ENCODE data around the gene TBC1D23.
"Not testable (repeated sequence)": the region's sequence is repeated elsewhere in the genome, so short reads cannot be mapped to it uniquely, and the experiment has no call there.

The TBC1D23 gene

DNA sequence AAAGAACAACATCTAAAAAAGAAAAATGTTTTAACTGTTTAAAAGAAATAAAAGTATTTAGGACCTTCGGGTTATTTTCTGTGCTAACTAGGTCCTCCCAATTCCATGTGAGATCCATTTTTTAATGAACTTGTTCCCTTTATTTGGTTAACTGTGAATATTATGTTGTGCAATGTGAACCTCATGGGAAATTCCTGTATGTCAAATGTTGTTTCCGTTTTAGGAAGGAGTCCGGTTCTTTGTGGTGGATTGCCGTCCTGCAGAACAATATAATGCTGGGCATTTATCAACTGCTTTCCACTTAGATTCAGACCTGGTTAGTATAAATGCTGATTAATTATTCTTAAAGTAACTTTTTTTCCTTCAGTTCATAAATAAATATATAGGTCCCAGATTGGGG is 38.2 kb downstream of the TBC1D23 start:
- DNase-seq (ENCODE audit: low read depth), result no peak

DNA sequence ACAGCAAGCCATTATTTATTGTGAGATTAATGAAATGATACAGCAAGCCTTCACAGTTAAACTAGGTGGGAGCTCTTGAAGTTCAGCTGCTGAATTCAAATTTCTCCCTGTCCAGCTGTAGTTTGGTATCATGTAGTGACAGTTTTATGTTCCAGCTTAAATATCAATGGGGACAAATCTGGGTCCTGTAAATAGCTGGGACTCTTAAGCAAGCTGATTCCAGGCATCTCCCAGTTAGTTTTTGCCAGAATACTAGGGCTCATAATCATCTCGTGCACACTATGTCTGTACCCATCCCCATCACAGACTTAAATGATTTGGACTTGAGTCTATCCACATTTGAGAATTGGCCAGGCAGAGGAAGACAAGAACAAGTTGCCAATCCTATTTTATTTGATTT is 45.9 kb downstream of the TBC1D23 start:
- DNase-seq (ENCODE audit: low read depth), result no peak

DNA sequence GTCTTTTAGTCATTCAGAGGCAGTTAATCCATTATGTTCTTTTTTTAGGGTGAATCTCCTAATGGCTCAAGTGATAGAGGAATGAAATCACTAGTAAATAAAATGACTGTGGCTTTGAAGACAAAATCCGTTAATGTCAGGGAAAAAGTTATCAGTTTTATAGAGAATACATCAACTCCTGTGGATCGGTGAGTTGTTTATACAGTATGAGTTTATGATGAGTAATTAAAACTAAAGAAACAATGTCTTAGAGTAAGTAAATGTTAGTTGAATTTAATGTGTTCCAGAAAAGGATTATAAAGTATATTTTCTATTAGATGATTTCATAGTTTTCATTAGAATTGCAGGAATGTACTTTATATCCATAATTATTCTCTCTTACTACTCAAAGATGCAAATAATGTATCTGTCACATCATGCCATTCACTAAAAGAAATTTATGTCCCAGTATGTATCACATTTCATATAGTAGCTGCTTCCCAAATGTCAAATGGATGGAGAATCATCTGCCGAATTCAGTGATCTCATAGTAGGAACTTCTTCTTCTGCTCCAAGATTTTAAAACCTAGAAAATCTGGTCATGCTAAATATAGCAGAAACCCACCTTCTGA is 49.7 kb downstream of the TBC1D23 start:
- no peak for DNase-seq (ENCODE audit: low read depth)

DNA sequence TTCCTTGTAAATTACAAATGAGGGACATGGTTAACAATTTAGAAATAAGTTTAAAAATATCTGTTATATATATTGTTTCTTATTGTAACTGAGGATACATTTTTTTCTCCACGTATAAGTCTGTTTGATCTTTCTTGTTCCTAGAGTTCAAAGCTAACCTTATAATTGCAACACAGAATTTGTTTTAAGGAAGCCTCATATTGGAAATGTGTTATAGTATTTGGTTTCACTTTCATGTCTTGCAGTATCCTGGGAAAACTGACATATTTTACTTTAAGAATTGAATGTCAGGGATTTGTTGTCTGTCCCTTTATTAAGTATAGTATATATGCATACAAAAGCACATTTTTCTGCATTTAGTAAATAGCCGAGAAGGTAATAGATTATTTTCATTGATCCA is 50.2 kb downstream of the TBC1D23 start:
- no peak for DNase-seq (ENCODE audit: low read depth)

DNA sequence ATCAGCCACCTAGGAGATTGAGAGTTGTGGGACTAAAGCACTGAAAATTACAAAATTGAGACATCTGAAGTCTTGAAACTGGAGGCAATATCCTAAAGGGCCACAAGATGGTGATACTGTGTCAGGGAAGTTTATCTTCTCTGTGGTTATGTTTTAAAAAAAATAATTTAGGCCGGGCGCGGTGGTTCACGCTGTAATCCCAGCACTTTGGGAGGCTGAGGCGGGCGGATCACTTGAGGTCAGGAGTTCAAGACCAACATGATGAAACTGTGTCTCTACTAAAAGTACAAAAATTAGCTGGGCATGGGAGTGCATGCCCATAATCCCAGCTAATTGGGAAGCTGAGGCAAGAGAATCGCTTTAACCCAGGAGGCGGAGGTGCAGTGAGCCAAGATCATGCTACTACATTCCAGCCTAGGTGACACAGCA is 55.9 kb downstream of the TBC1D23 start:
- peak; percentile 74 for DNase-seq (ENCODE audit: low read depth)

DNA sequence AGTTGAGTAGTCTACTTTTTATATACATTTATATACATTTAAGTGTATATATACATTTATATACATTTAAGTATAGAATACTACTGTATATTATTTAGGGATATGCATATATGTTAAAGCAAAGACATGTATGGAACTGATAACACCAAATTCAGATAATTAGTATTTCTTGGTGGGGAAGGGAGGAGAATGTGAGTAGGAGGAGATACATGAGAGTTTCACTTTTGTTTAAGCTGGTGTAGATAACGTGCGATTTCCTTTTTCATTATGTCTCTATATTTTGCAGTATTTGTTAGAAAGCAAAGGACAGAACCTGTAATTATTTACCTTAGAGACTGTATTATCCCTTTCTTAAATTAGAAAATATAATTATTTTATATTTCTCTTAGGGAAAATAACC is 57.1 kb downstream of the TBC1D23 start:
- DNase-seq (ENCODE audit: low read depth), result no peak

DNA sequence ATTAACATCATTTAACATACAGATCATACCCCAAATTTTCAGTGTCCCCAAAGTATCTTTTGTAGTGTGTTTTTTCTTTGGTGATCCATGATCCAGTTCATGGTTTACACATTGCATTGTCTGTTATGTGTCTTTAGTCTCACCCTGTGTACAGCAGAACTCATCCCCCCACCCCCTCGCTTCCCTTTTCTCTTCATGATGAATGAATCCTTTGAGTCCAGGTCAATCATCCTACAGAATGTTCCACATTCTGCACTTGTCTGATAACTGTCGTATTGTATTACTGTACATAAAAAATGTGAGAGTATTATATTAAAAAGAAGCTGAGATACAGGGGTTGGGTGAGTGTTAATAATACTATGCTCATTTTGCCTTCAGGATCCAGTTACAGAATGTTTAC is 59.2 kb downstream of the TBC1D23 start:
- DNase-seq (ENCODE audit: low read depth), result no peak

DNA sequence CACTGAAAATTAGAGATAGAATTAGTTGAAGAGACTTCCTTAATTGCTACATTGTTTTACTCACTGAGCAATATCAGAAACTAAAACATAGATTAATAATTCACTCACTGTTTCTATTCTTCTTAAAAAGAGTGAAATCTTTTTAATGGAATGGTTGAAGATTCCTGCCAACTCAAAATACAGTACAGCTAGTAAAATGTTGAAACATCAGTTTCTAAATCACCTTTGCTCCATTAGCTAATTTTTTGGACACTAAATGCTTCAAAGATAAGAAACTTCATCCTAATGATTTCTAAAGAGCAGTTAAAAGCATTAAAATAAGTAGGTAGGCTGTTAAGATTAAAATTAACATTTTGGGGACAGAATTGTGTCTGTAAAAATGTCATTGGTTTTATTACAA is 63.3 kb downstream of the TBC1D23 start:
- no peak for DNase-seq (ENCODE audit: low read depth)

DNA sequence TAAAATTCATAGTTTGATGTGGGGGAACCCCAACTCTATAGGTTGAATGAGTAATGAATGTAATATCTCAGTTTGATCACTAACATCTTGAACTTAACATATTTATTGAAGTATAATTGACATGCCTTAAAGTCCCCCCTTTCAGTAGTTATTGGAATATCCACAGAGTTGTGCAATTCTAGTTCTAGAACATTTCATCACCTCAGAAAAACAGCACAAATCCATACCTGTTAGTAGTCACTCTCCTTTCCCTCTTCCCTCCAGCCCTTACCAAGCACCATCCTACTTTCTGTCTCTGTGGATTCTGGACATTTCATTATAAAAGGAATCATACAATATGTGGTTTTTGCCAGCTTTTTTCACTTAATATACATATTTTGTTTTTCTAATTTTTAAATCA is 65.0 kb downstream of the TBC1D23 start:
- DNase-seq (ENCODE audit: low read depth), result no peak

DNA sequence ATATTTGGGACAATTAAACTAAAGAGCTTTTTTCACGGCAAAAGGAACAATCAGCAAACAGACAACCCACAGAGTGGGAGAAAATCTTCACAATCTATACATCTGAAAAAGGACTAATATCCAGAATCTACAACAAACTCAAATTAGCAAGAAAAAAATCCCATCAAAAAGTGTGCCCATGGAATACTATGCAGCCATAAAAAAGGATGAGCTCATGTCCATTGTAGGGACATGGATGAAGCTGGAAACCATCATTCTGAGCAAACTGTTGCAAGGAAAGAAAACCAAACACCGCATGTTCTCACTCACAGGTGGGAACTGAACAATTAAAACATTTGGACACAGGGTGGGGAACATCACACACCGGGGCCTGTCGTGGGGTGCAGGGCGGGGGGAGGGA is 66.6 kb downstream of the TBC1D23 start:
- not testable (repeated sequence) for DNase-seq (ENCODE audit: low read depth)

DNA sequence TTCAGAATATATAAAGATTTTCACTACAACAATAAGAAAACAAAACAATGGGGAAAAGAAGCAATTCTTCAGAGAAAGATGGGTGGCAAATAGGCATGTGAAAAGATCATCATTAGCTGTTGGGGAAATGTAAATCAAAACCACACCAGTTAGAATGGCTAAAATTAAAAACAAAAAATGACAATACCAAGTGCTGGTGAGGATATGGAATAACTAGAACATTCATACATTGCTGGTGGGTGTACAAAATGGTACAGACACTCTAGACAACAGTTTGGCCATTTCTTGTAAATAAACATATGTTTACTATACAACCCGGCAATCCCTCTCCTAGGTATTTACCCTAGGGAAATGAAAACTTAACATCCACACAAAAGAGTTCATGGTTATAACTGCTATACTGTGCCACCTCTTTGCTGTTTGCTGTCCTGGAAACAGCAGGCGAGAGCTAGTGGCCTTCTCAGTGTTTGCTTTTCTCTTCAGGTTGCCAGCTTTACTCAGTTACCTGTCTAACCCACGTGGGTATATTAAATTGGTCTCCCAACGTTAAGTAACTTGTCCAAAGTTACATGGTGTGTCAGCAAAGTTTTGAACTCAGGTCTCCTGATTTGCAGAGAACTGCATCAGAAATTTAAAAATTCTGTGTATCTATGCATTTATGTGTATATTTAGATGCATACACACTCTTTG is 69.2 kb downstream of the TBC1D23 start:
- DNase-seq (ENCODE audit: low read depth), result no peak

DNA sequence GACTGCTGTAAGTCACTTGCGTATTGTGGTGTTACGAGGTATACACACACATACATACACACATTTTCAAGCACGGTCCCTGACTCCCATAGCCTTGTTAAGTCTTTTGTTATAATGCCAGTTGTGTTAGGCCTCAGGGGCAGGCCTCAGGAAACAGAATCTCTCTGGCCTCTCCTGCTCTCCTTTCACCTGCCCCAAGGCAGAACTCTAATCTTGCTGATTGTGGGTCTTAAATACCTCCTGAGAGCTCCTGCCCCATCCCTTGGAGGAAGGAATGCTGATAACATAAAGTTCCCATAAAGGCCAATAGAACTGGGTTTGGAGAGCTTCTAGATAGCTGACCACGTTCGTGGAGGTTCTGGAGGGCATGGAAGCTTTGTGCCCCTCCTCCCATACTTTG is 69.9 kb downstream of the TBC1D23 start:
- no peak for DNase-seq (ENCODE audit: low read depth)

DNA sequence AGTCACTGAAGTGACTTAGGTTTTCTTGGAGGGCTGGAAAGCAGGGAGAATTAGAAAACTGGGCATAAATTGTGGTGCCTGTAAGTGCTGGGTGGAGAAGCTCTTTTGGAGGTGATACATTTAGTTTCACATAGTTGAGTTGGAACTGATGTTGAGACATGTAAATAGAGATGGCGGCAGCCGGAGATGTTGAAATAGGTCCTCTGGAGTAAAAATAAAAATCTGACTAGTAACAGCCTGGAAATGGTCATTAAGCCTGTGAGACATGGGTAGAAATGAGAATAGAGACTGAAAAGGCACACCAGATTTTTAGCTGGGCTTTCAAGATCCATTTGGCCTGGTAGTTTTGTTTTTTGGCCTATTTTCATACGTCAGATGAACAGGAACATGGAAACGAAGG is 70.9 kb downstream of the TBC1D23 start:
- DNase-seq (ENCODE audit: low read depth), result no peak

DNA sequence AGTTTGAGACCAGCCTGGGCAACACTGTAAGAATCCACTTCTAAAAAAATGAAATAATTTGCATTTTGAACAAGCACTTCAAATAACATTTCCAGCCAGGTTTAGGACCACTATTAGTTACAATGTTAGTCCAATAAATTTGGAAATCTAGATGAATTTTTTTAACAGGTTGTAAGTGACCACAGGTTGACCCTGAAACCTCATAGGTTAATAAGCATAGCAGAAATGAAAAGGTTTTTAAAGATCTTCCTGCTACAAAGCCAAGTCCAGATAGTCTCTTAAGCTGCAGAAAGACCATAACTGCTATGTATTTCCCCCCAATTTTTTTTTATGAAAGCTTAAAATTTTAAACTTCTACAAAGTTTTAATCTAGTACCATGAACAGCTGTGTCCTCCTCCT is 72.3 kb downstream of the TBC1D23 start:
- DNase-seq (ENCODE audit: low read depth), result no peak

DNA sequence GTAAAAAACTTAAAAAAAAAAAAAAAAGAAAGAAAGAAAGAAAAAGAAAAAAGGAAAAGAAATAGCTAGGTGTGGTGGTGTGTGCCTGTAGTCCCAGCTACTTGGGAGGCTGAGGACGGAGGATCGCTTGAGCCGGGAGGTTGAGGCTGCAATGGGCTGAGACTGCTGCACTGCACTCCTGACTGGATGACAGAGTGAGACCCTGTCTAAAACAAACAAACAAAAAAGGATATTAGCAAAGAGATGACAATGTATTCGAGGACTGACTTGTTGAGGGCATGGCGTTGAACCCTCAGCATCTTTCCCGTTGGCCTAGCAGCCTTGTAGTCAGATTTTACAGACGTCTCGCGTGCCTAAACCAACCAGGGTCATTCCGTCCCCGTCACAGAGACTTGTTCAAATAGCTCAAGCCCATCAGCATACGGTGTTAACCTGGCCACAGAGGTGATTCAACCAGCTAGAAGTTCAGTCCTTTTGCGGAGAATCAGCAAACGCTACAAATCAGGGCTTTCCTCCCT is 73.2 kb downstream of the TBC1D23 start:
- no peak for DNase-seq (ENCODE audit: low read depth)

DNA sequence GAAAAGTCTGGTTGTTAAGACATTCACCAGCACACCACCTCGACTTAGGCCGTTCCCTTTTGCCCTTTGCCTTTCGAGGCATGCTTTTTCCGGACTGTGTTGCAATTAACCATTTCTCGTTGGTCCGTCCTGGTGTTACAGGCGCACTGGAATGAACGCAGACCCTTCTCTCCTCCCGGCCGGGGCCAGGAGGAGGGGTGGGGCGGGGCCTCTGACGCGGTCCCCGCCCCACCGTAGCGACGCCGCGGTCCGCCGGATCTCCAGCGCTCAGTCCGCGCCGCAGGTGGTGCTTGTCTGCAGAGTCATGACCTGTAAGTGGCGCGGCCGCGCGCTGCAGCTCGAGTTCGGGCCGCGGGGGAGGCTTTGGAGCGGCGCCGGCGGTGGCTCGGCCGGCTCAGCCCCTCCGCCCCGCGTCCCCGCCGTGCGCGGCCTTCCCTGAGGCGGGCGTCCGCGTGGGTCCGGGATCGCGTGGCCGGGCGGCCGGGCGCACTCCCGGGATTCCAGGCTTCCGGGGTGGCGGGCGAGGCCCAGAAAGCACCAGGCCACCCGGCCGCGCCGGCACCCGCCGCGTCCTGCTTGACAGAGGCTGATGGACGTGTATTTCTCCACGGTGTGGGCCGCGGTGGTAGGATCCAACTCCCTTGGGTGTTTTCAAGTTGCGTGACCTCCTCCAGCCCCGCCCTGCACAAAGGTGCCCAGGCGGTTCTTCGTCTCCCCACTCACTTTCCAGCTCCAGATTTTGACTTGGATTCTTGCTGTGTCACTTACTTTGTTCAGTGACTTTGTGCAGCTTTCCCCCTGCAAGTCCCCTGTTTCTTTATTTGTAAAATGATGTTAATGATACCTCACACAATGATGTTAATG is 73.9 kb downstream of the TBC1D23 start, which contains the start of gene NIT2:
Gene NIT2 (plus strand): TSS at position 270 of the 864 bp plus-strand sequence. CDS start 35 bp downstream, at position 305.
- peak; percentile 86 for DNase-seq (ENCODE audit: low read depth)

DNA sequence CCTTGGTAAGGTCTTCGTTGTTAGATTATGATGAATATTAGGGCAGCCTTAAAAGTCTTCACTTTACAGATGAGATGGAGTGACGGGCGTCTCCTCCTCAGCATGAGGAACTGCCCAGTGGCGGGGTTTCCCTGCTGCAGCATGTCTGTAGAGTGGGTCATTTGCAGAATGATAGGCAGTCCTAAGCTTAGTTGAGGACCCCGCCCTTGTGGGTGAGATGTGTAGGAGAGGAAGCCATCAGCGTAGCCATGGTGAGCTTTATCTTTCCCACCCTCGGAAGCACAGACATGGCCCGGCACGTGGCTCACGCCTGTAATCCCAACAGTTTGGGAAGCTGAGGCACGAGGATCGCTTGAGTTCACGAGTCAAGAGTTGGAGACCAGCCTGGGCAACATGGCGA is 74.6 kb downstream of the TBC1D23 start:
- peak; percentile 38 for DNase-seq (ENCODE audit: low read depth)

DNA sequence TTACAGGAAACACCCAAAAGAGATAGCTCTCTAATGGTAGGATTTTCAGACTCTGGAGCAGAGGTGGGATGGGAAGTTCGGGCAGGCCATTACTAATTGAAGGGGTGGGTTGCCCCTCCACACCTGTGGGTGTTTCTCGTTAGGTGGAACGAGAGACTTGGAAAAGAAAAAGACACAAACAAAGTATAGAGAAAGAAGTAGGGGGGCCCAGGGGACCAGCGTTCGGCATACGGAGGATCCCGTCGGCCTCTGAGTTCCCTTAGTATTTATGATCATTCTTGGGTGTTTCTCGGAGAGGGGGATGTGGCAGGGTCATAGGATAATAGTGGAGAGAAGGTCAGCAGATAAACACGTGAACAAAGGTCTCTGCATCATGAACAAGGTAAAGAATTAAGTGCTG is 75.4 kb downstream of the TBC1D23 start:
- DNase-seq (ENCODE audit: low read depth), result not testable (repeated sequence)

DNA sequence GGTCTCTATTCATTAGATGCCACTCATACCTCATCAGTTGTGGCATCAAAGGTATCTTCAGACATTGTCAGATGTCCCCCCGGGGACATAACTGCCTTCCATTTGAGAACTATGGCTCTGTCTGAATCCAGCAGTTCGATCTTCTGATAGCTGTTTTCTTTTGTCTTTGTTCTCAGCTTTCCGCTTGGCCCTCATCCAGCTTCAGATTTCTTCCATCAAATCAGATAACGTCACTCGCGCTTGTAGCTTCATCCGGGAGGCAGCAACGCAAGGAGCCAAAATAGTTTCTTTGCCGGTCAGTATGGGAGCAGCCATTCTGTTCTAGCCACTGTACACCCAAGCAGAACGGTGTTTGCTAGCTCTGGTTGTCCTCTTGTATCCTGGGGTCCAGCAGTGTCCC is 78.1 kb downstream of the TBC1D23 start:
- no peak for DNase-seq (ENCODE audit: low read depth)

DNA sequence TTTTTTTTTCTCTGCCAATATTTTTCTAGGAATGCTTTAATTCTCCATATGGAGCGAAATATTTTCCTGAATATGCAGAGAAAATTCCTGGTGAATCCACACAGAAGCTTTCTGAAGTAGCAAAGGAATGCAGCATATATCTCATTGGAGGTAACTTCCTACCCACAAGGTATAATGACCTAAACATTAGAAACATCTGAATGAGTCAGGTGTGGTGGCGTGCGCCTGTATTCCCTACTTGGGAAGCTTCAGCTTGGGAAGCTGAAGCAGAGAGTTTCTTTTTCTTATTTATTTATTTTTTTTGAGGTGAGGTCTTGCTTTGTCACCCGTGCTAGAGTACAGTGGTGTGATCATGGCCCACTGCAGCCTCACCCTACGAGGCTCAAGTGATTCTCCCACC is 79.0 kb downstream of the TBC1D23 start:
- no peak for DNase-seq (ENCODE audit: low read depth)

DNA sequence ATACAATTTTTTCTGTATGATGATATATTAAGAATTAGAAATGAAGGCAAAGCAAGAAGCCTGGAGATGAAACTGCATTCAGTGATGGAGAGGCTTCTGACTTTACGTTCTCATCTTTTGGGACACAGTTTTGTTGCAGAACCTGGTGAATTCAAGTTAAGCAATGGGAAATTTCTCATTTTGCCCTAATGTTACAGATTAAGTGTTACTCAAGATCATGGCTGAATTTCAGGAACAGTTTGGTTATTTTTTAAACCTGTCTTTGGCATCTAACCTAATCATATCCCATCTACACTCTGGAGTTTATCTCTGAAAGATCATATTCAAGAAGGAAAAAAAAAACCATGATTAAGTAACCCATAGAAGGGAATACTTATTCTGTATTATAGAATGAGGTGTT is 79.7 kb downstream of the TBC1D23 start:
- DNase-seq (ENCODE audit: low read depth), result no peak

DNA sequence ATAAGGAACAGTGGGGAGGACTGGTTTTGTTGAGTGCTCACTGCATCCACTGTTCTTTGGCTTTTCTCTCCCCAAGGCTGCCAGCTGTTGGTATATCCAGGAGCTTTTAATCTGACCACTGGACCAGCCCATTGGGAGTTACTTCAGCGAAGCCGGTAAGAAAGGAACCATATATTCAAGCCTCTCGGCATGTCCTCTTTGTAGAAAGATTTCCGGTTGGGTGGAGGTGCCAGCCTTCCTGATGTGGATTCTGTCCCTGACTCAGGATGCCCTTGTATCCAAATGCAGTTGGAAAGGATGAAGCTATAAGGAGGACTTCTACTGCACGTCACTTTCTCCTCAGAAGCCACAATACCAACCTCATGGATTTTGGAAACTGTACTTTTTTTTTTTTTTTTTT is 87.9 kb downstream of the TBC1D23 start:
- no peak for DNase-seq (ENCODE audit: low read depth)

DNA sequence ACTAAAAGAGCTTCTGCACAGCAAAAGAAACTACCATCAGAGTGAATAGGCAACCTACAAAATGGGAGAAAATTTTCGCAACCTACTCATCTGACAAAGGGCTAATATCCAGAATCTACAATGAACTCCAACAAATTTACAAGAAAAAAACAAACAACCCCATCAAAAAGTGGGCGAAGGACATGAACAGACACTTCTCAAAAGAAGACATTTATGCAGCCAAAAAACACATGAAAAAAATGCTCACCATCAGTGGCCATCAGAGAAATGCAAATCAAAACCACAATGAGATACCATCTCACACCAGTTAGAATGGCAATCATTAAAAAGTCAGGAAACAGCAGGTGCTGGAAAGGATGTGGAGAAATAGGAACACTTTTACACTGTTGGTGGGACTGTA is 91.0 kb downstream of the TBC1D23 start:
- not testable (repeated sequence) for DNase-seq (ENCODE audit: low read depth)
